Stimulated activated CD8-positive, alpha-beta memory T cell treated with anti-CD3 and anti-CD28 coated beads, Interleukin-12 subunit alpha, Interleukin-12 subunit beta, amount 100 ng/mL, for 1 hour (primary cell): ENCODE results near the gene GALNT14.

Experiments used
- DNase-seq: peaks from one replicate; pipeline ENCODE4 v3.0.0-alpha.2; 2020; ENCODE audit warnings: low read depth

Gene GALNT14

DNA sequence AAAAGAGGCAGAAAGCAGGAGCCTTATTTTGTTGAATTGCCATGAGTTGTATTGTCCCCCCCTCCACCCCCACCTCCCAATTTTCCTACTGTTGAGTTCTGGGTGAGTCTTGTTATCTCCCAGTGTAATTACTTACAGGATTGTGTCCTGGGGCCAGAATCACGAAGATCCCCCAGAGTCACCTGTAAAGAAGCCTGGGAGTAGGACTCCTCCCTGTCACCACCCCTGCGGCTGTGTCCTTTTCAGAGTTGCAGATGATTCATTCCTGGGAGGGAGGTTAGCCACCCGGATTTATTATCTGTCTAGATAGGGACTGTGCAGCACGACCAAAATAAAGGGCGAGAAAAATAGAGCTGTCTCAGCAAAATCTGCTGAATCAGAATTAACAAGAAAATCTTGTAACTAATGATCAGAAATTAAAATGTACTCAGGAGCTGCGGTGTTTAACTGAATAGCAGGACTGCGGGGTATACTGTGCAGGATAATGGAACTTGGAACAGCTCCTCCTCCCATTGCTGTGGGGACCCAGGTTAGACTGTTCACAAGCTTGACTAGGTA, 249.3 kb downstream of the GALNT14 start:
- DNase-seq: no peak

DNA sequence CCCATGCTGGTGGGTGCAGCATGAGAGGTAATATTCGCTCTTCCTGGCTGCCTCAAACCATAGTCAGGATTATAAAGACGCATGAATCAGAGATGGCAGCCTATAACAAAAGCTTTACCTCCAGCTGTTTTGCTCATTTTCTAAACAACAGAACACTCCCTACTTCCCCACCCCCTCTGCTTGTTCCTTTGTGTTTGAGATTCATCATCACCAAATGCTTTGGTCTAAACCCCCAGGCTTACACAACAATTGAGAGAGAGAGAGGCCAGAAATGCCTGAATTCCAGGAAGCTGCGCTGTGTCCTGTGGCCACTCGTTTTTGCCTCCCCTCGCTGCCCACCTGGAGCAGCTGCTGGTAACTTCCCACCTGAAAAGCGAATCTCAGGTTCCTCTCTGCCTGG, 252.2 kb downstream of the GALNT14 start:
- no peak for DNase-seq

DNA sequence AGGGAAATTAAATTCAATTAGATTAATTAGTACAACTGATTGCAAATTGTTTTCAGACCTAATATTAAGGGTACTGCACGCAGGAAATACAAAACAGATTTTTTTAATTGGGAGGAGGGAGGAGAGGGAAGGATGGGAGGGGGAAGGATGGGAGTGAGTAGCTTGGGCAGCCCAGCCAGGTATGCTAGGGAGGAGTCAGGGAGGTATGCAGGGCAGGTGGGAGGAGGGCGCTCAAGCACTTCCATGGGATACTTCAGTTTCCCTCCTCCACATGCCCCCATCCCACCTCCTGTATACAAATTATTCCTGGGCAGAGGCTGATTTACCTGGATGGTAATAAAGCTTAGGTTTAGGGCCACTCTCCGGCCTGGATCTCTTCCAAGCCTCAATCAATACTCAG, 254.4 kb downstream of the GALNT14 start:
- no peak for DNase-seq

DNA sequence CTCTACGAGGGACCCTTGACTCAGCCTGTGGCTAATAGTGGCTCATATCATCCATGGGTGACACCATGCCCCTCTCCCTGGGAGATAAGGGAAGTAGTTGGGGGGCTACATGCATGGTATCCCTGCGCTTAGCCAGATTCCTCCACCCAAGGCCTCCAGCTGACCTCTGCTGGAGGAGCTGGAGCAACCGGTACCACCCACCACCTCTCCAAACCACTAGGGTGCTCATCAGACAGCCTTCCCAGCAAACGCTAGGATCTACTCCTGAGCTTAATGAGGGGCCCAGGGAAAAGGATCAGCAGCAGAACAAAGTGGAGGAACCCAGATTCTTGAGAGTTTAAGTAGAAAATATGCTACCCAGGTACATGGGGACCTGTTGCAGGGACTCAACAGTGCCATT, 255.1 kb downstream of the GALNT14 start:
- DNase-seq: no peak

DNA sequence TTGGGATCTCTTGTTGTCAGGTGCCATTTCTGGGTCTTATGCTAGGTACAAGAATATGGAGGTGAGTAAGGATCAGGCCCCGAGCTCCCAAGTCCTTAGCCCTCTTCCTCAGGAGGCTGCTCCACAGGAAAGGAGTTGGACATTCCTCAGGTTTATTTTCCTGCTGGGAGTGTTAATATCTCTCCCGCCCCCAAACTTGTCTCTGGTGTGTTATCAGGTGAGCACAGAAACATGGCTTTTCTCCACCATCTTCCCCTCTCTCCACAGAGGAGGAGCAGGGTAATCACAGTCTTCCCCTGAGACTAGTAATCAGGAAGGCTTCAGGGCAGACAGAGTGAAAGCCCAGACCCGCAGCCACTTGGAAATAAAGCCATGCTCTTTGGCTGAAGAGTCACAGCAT, 257.7 kb downstream of the GALNT14 start:
- DNase-seq: no peak

DNA sequence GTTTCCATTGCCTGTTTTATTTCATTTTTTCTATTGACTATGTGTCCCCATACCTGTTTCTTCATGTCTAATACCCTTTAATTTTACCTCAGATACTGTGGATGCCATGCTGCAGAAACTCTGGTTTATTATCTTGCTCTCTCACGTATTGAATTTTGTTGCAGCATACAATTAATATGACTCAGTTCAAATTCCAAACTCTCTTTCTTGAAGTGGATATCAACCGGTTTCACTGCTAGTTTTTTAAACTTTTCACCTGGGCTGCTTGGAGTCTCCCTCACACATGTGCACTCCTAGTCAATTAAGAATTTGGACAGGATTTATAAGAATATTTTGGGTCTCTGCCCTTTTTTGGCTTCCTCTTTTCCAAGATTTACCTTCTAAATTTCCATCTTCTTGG, 260.4 kb downstream of the GALNT14 start:
- DNase-seq: no peak

DNA sequence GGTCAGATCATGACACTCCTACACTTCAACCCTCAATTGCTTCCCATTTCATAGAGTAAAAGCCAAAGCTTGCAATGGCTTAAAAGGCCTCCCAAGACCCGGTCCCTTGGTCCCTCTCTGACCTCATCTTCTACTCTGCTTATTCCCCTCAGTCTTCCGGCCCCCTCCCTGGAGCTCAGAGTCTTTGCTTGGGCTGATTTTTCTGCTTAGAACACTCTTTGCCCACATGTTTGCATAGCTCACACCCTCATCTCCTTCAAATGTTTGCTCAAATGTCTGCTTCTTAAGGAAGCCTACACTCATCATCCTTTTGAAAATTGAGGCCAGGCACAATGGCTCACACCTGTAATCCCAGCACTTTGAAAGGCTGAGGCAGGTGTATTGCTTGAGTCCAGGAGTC, 265.4 kb downstream of the GALNT14 start:
- no peak for DNase-seq

DNA sequence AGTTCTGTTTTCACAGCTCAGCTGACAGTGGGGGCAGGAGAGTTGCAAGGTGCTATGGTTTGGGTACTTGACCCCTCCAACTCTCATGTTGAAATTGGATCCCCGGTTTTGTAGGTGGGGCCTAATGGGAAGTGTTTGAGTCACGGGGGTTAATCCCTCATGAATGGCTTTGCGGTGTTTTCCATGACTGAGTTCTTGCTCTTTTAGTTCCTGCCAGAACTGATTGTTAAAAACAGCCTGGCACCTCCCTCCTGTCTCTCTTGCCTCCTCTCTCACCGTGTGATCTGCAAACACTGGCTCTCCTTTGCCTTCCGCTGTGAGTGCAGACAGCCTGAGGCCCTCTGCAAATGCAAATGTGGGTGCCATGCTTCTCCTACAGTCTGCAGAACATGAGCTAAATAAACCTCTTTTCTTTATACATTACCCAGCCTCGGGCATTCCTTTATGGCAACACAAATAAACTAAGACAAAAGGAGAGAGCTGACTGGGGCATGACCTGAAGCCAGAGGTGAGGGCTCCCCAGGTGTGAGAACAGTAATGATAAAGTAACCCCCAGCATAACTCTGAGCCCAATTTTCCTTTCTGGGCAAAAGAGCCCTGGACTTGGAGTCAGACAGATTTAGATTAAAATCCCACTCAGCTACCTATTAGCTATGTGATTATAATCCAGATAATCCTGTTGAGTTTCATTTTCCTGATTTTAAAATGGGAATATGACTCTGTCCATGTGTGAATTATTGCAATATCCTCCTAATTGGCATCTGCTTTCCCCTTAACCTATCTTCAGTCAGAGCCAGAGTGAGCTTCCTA, 266.1 kb downstream of the GALNT14 start:
- no peak for DNase-seq

DNA sequence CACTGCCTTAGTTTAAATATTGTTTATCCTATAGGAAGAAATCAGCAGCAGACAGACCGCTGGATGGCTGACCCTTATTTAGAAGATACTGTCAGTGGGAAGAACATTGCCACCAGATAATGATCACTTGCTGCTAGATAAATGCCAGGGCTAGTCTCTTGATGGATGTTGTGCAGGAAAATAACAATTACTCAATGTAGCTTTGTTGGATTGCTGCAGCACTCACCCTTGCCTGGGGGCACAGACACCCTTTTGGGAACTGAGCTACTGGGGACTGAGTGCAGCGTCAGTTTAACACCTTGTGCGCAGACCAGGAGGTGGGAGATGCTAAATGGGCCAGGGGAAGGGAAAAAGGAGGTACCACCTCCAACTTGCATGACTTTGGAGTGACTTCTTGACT, 266.8 kb downstream of the GALNT14 start:
- DNase-seq: no peak

DNA sequence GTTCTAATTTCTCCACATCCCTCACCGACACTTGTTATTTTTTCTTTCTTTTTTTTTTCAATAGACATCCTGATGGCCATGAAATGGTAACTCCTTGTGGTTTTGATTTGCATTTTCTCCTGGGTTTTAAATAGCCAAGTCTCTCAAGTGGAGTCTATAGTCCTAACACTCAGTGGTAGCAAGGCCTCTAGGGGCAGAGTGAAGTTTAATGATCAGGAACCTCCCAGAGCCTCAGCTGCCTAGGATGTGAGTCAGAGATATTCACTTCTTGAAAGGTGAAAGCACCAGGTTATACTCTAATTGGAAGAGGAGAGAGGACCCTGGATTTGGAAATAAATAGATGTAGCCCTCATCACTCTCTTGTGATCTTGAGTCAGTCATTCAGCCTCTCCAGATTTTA, 268.3 kb downstream of the GALNT14 start:
- DNase-seq: no peak

DNA sequence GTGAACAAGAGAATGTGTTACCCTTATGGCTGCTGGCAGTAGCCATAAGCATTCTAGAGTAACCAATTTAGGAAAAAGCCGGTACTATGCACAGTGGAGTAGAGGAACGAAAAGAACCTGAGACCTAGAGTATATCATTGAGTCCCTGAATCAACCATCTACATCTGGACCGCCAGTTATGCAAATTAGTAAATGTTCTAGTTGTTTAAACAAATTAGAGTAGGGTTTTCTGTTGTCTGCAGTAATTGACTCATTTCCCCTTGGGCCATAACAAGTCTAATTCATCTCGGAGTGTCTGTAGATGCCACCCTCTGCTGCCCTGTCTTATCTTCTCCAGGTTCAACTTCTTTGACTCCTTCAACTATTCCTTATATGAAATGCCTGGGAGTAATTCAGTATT, 270.9 kb downstream of the GALNT14 start:
- no peak for DNase-seq

DNA sequence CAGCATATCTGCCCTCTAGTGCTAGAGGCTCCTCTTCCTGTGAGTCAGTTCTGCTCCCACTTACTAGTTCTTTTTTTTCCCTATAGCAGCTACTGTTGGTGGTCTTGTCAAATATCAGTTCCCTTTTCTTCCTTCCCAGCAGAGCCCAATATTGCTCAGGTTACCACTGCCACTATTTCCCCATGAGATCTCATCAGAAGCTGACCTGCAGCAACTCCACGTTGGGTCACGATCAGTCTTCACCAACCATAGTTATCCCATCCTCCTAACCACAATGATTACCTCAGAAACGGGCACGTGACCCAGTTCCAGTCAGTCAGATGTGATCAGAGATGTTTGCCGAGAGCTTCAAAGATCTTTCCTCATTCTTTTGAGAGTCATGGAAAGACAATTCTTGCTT, 271.3 kb downstream of the GALNT14 start:
- no peak for DNase-seq

DNA sequence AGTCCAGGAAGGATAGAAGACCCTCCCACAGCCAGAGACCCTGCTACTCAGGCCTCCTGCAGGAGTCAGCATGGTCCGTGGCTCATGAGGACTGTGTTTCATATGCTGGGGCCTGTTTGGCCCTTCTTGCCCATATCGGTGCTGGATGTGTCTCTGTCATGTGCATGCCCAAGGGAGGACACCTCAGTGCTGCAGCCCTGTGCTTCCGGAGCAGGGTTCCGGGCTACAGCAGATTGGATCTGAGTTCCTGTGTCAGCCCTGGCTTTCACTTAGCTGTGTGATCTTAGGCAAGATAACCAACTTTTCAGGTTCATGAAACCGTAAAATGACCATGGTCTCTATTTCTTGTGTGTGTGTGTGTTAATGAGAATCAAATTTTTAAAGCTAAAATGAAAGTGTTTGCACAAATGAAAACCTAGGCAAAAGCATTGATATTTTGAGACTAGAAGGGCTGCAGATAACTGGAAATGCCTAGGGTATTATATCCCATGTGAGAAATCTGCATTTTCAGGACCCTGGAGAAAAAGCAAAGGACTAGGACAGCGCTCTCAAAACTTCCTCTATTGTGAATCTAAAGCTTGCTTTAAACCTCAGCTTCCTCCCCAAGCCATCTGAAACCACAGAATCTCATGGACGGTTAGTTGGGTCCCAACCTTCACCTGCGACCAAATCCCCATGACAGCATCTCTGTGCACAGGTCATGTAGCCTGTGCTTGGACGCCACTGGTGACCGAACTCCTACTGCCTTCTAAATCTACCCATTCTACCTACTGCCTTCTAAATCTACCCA, 272.2 kb downstream of the GALNT14 start:
- DNase-seq: no peak

DNA sequence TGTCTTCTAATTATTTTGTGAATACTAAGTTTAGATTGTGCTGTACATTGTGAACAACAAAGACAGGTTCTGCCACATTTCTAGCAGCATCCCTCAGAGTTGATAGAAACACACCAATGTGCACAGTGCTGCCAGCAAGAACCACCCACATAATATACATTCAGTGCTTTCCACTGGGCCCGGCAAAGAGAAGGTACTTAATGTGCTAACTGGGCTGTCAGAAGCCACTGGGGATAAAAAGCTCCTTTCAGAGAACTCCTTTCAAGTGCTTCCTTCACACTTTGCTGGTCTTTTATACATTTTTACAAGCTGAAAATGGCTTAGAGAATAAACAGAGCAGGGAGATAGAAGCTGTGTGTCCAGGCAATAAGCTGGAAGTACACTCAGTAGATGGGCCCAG, 273.0 kb downstream of the GALNT14 start:
- DNase-seq: no peak

DNA sequence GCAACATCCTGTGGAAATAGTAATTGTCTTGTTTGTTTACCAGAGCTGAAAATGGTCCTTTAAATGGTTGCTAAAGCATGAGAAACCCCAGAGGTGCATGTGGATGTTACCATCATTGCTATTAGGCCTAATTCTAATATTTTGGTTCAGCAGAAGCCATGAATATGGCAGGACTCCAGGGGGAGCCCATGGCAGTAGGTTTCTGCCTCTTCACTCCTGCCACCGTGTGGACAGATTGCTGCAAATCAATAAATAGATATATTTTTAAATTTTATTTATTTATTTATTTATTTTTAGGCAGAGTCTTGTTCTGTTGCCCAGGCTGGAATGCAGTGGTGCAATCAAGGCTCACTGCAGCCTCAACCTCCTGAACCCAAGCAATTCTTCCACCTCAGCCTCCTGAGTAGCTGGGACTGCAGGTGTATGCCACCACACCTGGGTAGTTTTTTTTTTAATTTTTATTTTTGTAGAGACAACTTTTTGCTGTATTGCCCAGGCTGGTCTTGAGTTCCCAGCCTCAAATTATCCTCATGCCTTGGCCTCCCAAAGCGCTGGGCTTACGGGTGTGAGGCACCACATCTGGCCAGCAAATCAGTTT, 276.1 kb downstream of the GALNT14 start:
- peak; percentile 9 for DNase-seq

DNA sequence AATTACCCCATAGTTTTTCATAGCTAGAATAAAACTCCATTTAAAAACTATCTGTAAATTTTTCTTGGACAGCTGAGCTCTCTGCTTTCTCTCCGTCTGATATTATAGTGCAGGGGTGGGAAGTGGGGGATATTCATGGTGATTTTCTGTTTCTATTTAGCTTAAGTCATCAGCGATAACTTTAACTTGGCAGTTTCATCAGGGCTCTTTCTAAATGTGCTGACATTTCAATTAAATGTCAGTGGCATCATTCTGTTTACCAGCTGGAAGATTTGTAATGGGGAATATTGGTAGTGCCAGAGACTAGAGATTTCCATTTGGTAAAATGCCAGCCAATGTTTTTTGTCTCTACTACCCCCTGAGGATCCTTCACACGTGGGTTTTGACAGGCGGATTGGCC, 277.5 kb downstream of the GALNT14 start:
- DNase-seq: no peak
